Kidney (tissue), 14 donors: ENCODE data around the gene TAGAP. TPM values are rescaled to one million over a fixed set of nuclear protein-coding genes. Genes with fewer than 3 reads are reported as not detected.

Experiments
- DNase-seq, 5 donors: peaks; one replicate each; pipeline ENCODE4 v3.0.0-alpha.2; 2013 to 2020
- FAIRE-seq: peaks from 2 replicates; lab custom pipeline; 2012; peaks lifted over from hg19 to GRCh38; lab: Jason Lieb, UNC
- H3K27ac ChIP-seq, 2 donors: one replicate each; pipeline ENCODE4 v1.7.0; 2013; ENCODE audit warnings: low read depth in 2 of 2, low read length in 2 of 2, inconsistent platforms in 1 of 2
- H3K27me3 ChIP-seq: one replicate; pipeline ENCODE4 v1.7.1; 2013; ENCODE audit warnings: low read length, inconsistent platforms; ENCODE audit not compliant: control insufficient read depth, insufficient read depth
- H3K36me3 ChIP-seq, 3 donors: one replicate each; pipeline versions ENCODE4 v1.7.0 to v1.7.1; 2013; ENCODE audit warnings: low read length in 3 of 3, control low read depth in 1 of 3, inconsistent platforms in 1 of 3; ENCODE audit not compliant: insufficient read depth in 3 of 3, control insufficient read depth in 2 of 3
- H3K4me1 ChIP-seq, 3 donors: one replicate each; pipeline versions ENCODE4 v1.7.0 to v1.7.1; 2013; ENCODE audit warnings: low read length in 3 of 3, inconsistent platforms in 1 of 3, low read depth in 1 of 3; ENCODE audit not compliant: control insufficient read depth in 2 of 3, insufficient read depth in 2 of 3
- H3K4me3 ChIP-seq, 3 donors: one replicate each; pipeline versions ENCODE4 v1.7.0 to v1.8.1; 2013; ENCODE audit warnings: low read length in 3 of 3, control low read depth in 1 of 3, inconsistent platforms in 1 of 3
- H3K9ac ChIP-seq, 3 donors: one replicate each; pipeline versions ENCODE4 v1.7.0 to v1.7.1; 2013; ENCODE audit warnings: low read length in 3 of 3, control low read depth in 1 of 3, inconsistent platforms in 1 of 3
- H3K9me3 ChIP-seq, 3 donors: one replicate each; pipeline versions ENCODE4 v1.7.0 to v1.7.1; 2013; ENCODE audit warnings: low read length in 3 of 3, control low read depth in 1 of 3, inconsistent platforms in 1 of 3; ENCODE audit not compliant: control insufficient read depth in 2 of 3, insufficient read depth in 1 of 3
- CTCF ChIP-seq: IDR thresholded peaks from 3 replicates; pipeline ENCODE4 v1.5.1; 2012; ENCODE audit warnings: mild to moderate bottlenecking, moderate library complexity, borderline replicate concordance; ENCODE audit not compliant: insufficient read depth; ENCODE audit errors: extremely low read depth
- intact Hi-C: fragments of 100-400 bp; cut with DNase I; formaldehyde crosslinking; loops from one replicate; pipeline ENCODE4 v1.11.1; 2022
- polyA plus RNA-seq: library from polyadenylated mRNA; stranded (reverse); fragments of 350-450 nt; fragmentation: Illumina TruSeq; extraction: RNeasy Lipid Tissue Mini Kit (QIAGEN cat#74804); gene quantifications from one replicate; pipeline ENCODE4 v1.2.3, GENCODE V29; 2014; ENCODE audit warnings: low read depth, low replicate concordance; ENCODE audit not compliant: insufficient read depth
- total RNA-seq: library from RNA; stranded (reverse); fragmentation: NEBNext Ultra II Directional; extraction: Animal tissue kit (Norgen Biotek cat#: 25700); gene quantifications from one replicate; pipeline ENCODE4 v1.2.1, GENCODE V29; 2021
- donor health status: control.
- donor health status: control.
- donor health status: control.
- donor health status: control.
- donor health status: control.
- donor health status: DM: yes; HTN: yes; CAD: no.
- donor health status: Normal renal cell carcinoma (clear cell type).

The TAGAP gene
- total and polyA plus RNA-seq, 2 donors from 2014 or later = 0.45 to 8.8 TPM

GRCh38 chr6:158999154-158999665 is 45.6 kb downstream of the TAGAP start:
- Histone ChIP-seq H3K9me3 (no peaks in the 10 kb centered on the region), H3K27ac (peak overlapping the region; percentile 88 to 92), H3K27me3 (no peaks in the 10 kb centered on the region), H3K4me3 (peak overlapping the region; percentile 90 to 92 (median 91)), H3K4me1 (peaks cover 0 to 8% (median 0%) of the 10 kb centered on the region in 3 donors), H3K9ac (peak overlapping the region; percentile 67 to 90 (median 84)), H3K36me3 (no peaks in the 10 kb centered on the region)
- FAIRE-seq (no peak), DNase-seq (no peak)
- TF ChIP-seq CTCF = no peak
- intact Hi-C loops = no loop called here

GRCh38 chr6:158996856-158997255 is 47.9 kb downstream of the TAGAP start:
- DNase-seq = no peak
- no peak overlapping the region for H3K27ac ChIP-seq
- H3K9ac ChIP-seq = no peak overlapping the region
- peaks cover 0 to 8% (median 0%) of the 10 kb centered on the region in 3 donors for H3K4me1 ChIP-seq
- H3K36me3 ChIP-seq = peaks cover 0 to 3% (median 0%) of the 10 kb centered on the region in 3 donors
- intact Hi-C loops = no loop called here
- no peaks in the 10 kb centered on the region for H3K9me3 ChIP-seq
- H3K27me3 ChIP-seq = no peaks in the 10 kb centered on the region
- no peak overlapping the region for H3K4me3 ChIP-seq
- no peak for TF ChIP-seq CTCF
- FAIRE-seq = no peak

- no peak overlapping the region for H3K4me3 ChIP-seq
- intact Hi-C loops = no loop called here
- H3K9ac ChIP-seq = no peak overlapping the region
- H3K9me3 ChIP-seq = no peaks in the 10 kb centered on the region
- no peak overlapping the region for H3K27ac ChIP-seq
- H3K4me1 ChIP-seq = peaks cover 0 to 2% (median 0%) of the 10 kb centered on the region in 3 donors
- no peak for TF ChIP-seq CTCF
- FAIRE-seq (no peak), DNase-seq (no peak)
- H3K36me3 ChIP-seq = peaks cover 0 to 3% (median 0%) of the 10 kb centered on the region in 3 donors
- H3K27me3 ChIP-seq = no peaks in the 10 kb centered on the region
These were observed 51.2 kb downstream of the TAGAP start for GRCh38 chr6:158993639-158994038.
